ENCODE results near the gene CRYAA. TPM values are rescaled to one million over a fixed set of nuclear protein-coding genes. Genes with fewer than 3 reads are reported as not detected.

CRYAA gene
- total RNA-seq, 6 experiments from 2014 or later: 0.80 to 17.2 (median 5.7) TPM; not detected in 2

- no peak for TF ChIP-seq CTCF (IDR thresholded peaks at IDR 0.05)
- no peak for TF ChIP-seq POLR2A (IDR thresholded peaks at IDR 0.05)
- no peaks in the 10 kb centered on the region for H3K36me3 ChIP-seq
- no peak overlapping the region for H3K4me3 ChIP-seq
- DNase-seq (peak in 2 of 3 donors; percentile 44 to 51), ATAC-seq (no peak)
- no peaks in the 10 kb centered on the region for H3K9me3 ChIP-seq
- WGBS (ENCODE audit: insufficient coverage, low coverage, low lambda C conversion rate, missing lambda C conversion rate): 86% methylated on average over 8 of the region's 36 CpGs
- intact Hi-C loops (cut with DNase I): no loop called here
- no peaks in the 10 kb centered on the region for H3K27me3 ChIP-seq
- peaks cover 0 to 13% (median 8%) of the 10 kb centered on the region in 4 donors for H3K4me1 ChIP-seq
- H3K27ac ChIP-seq: no peak overlapping the region
Measured at GRCh38 chr21:43209575-43210453, 41.0 kb downstream of the CRYAA start.

- DNase-seq (peak in 2 of 3 donors; percentile 38 to 51), ATAC-seq (peak in 3 of 4 donors; percentile 2 to 14 (median 5))
- Histone ChIP-seq H3K4me3 (no peak overlapping the region), H3K27ac (peak overlapping the region in 2 of 3 donors; percentile 0 to 84), H3K9me3 (no peaks in the 10 kb centered on the region), H3K4me1 (peaks cover 0 to 13% (median 8%) of the 10 kb centered on the region in 4 donors), H3K27me3 (no peaks in the 10 kb centered on the region), H3K36me3 (no peaks in the 10 kb centered on the region)
- 39% methylated on average over 2 of the region's 7 CpGs for WGBS (ENCODE audit: insufficient coverage, low coverage, low lambda C conversion rate, missing lambda C conversion rate)
- TF ChIP-seq CTCF (IDR thresholded peaks at IDR 0.05) (no peak), POLR2A (IDR thresholded peaks at IDR 0.05) (no peak)
- intact Hi-C loops (cut with DNase I): no loop called here
Measured at GRCh38 chr21:43210454-43211071, 41.8 kb downstream of the CRYAA start.

- H3K27me3 ChIP-seq: no peaks in the 10 kb centered on the region
- peak; percentile 96 to 98 (median 97) for ATAC-seq
- 19% methylated on average over 19 of the region's 21 CpGs for WGBS (ENCODE audit: insufficient coverage, low coverage, low lambda C conversion rate, missing lambda C conversion rate)
- TF ChIP-seq CTCF (IDR thresholded peaks at IDR 0.05): peak; percentile 55 to 80 (median 66)
- TF ChIP-seq POLR2A (IDR thresholded peaks at IDR 0.05): peak; percentile 45
- H3K27ac ChIP-seq: peak overlapping the region; percentile 31 to 84 (median 52)
- peak; percentile 92 to 96 (median 92) for DNase-seq
- peaks cover 0 to 13% (median 8%) of the 10 kb centered on the region in 4 donors for H3K4me1 ChIP-seq
- no peaks in the 10 kb centered on the region for H3K9me3 ChIP-seq
- intact Hi-C loops (cut with DNase I): no loop called here
- H3K4me3 ChIP-seq: no peak overlapping the region
- no peaks in the 10 kb centered on the region for H3K36me3 ChIP-seq
Measured at GRCh38 chr21:43211072-43211759, 42.4 kb downstream of the CRYAA start.

GRCh38 chr21:43211760-43212115 lies 42.9 kb downstream of the CRYAA start:
- Histone ChIP-seq H3K27me3 (no peaks in the 10 kb centered on the region), H3K27ac (peak overlapping the region; percentile 31 to 84 (median 52)), H3K9me3 (no peaks in the 10 kb centered on the region), H3K4me3 (no peak overlapping the region), H3K4me1 (peaks cover 0 to 13% (median 8%) of the 10 kb centered on the region in 4 donors), H3K36me3 (no peaks in the 10 kb centered on the region)
- no CpG with 5 or more reads among the region's 7 CpGs for WGBS (ENCODE audit: insufficient coverage, low coverage, low lambda C conversion rate, missing lambda C conversion rate)
- TF ChIP-seq CTCF (IDR thresholded peaks at IDR 0.05) (no peak), POLR2A (IDR thresholded peaks at IDR 0.05) (no peak)
- DNase-seq (peak in 2 of 3 donors; percentile 52 to 65), ATAC-seq (peak; percentile 31 to 51 (median 38))
- intact Hi-C loops (cut with DNase I): no loop called here

Other genes starting within 250 kb of the CRYAA start
- gene ERVH48-1, start 243.4 kb upstream of the CRYAA start, total RNA-seq: under 1 TPM in 2 of 6 experiments, not detected in 4; 0.09 to 0.10 TPM
- gene PKNOX1, start 194.4 kb upstream of the CRYAA start, total RNA-seq: 1 to 10 TPM; 6.2 to 9.5 (median 7.4) TPM
- 100 to 1,000 TPM in 4 of 6 experiments, 10 to 100 TPM in 2; 63.5 to 355 (median 222) TPM for gene CBS, start 93.2 kb upstream of the CRYAA start, total RNA-seq
- gene U2AF1, start 61.4 kb upstream of the CRYAA start, total RNA-seq: 10 to 100 TPM in 4 of 6 experiments, 1 to 10 TPM in 2; 9.6 to 18.6 (median 14.0) TPM